GM12878 (cell line): ENCODE results near the gene ELOF1. TPM values are rescaled to one million over a fixed set of nuclear protein-coding genes. Genes with fewer than 3 reads are reported as not detected.

Experiments used
- BRCA1 ChIP-seq: IDR thresholded peaks from 2 replicates; pipeline ENCODE4 v1.6.1; 2011; ENCODE audit warnings: low read depth, low read length, improper control_type of control experiment
- CBFB ChIP-seq: IDR thresholded peaks from 2 replicates; pipeline ENCODE4 v1.6.1; 2016; ENCODE audit warnings: antibody characterized with exemption, low read depth
- E2F4 ChIP-seq: IDR thresholded peaks from 2 replicates; pipeline ENCODE4 v1.6.1; 2012; ENCODE audit warnings: low read depth, low read length, improper control_type of control experiment
- HDGF ChIP-seq: fragments of 450-650 bp; IDR thresholded peaks from 2 replicates; pipeline ENCODE4 v1.6.1; 2016; ENCODE audit warnings: antibody characterized with exemption
- IRF4 ChIP-seq: IDR thresholded peaks from 2 replicates; pipeline ENCODE4 v1.6.1; 2011; ENCODE audit warnings: low read depth, low read length
- JUNB ChIP-seq: IDR thresholded peaks from 2 replicates; pipeline ENCODE4 v1.6.1; 2016; ENCODE audit warnings: antibody characterized with exemption, mild to moderate bottlenecking
- KAT2A ChIP-seq: conservative IDR thresholded peaks from 2 replicates; pipeline ENCODE4 v1.6.1; 2011; ENCODE audit warnings: low read depth, low read length; ENCODE audit not compliant: control insufficient read depth
- MYC ChIP-seq: IDR thresholded peaks from 2 replicates; pipeline ENCODE4 v1.6.1; 2011; ENCODE audit warnings: mild to moderate bottlenecking, low read length, moderate library complexity, inconsistent platforms; ENCODE audit not compliant: insufficient read depth, insufficient replicate concordance, insufficient read length, severe bottlenecking
- NFIC ChIP-seq: IDR thresholded peaks from 2 replicates; pipeline ENCODE4 v1.6.1; 2012; ENCODE audit warnings: low read depth, mild to moderate bottlenecking, inconsistent platforms, low read length, moderate library complexity
- NFXL1 ChIP-seq: fragments of 450-650 bp; IDR thresholded peaks from 2 replicates; pipeline ENCODE4 v1.6.1; 2017; ENCODE audit warnings: antibody characterized with exemption, mild to moderate bottlenecking, borderline replicate concordance
- NFYB ChIP-seq: IDR thresholded peaks from 2 replicates; pipeline ENCODE4 v1.6.1; 2011; ENCODE audit warnings: low read depth, mild to moderate bottlenecking, low read length, improper control_type of control experiment, moderate library complexity; ENCODE audit not compliant: insufficient read depth
- NRF1 ChIP-seq: conservative IDR thresholded peaks from 2 replicates; pipeline ENCODE4 v1.6.1; 2011; ENCODE audit warnings: mild to moderate bottlenecking, low read depth, low read length, improper control_type of control experiment
- POLR2AphosphoS5 ChIP-seq: IDR thresholded peaks from 2 replicates; pipeline ENCODE4 v1.6.1; 2011; ENCODE audit warnings: mild to moderate bottlenecking, low read length, inconsistent platforms
- RFX5 ChIP-seq: IDR thresholded peaks from 2 replicates; pipeline ENCODE4 v1.6.1; 2011; ENCODE audit warnings: low read depth, low read length, improper control_type of control experiment
- SP1 ChIP-seq: IDR thresholded peaks from one replicate; pipeline ENCODE4 v1.6.1; 2011; ENCODE audit warnings: low read depth, low read length
- TCF12 ChIP-seq: IDR thresholded peaks from 2 replicates; pipeline ENCODE4 v1.6.1; 2011; ENCODE audit warnings: low read depth, mild to moderate bottlenecking, low read length
- ZNF384 ChIP-seq: IDR thresholded peaks from 2 replicates; pipeline ENCODE4 v1.6.1; 2012; ENCODE audit warnings: low read depth, mild to moderate bottlenecking, low read length, improper control_type of control experiment, borderline replicate concordance
- polyA plus RNA-seq, 11 experiments: library from polyadenylated mRNA; depleted of rRNA in 4 of 11; unstranded in 6 of 11; stranded (reverse) in 5 of 11; fragments of >200 nt; fragmentation: Nextera tagmentation in 4 of 11; fragmentation: Illumina TruSeq in 1 of 11; extraction: Ambion mirVana in 4 of 11; extraction: Trizol in 1 of 11; gene quantifications; 1 replicate in 1 of 11; 2 replicates in 10 of 11; pipeline versions ENCODE4 v1.2.1 to v1.2.3, GENCODE V29; 2011 to 2016; ENCODE audit warnings: inconsistent platforms in 2 of 11, missing spikeins in 2 of 11, low read depth in 1 of 11
- total RNA-seq, 4 experiments: library from RNA; depleted of rRNA in 3 of 4; stranded (reverse); fragments of >200 nt in 3 of 4; fragmentation: Illumina TruSeq in 1 of 4; extraction: Trizol in 1 of 4; gene quantifications; 2 replicates each; pipeline versions ENCODE4 v1.2.1 to v1.2.3, GENCODE V29; 2013 to 2021
- TF ChIP-seq, protein P1 (sequence below): fragments of 450-650 bp; IDR thresholded peaks from 2 replicates; pipeline ENCODE4 v1.6.1; 2017; ENCODE audit warnings: borderline replicate concordance
- TF ChIP-seq, protein P2 (sequence below): fragments of 450-650 bp; IDR thresholded peaks from 2 replicates; pipeline ENCODE4 v1.6.1; 2018; ENCODE audit warnings: mild to moderate bottlenecking, low read depth, moderate library complexity; ENCODE audit not compliant: partially characterized antibody
- TF ChIP-seq, protein P3 (sequence below): IDR thresholded peaks from 2 replicates; pipeline ENCODE4 v1.6.1; 2012; ENCODE audit warnings: improper control_type of control experiment, low read depth, low read length; ENCODE audit not compliant: insufficient replicate concordance

ELOF1 gene
- total and polyA plus RNA-seq, 10 of the 15 experiments (the other 5 are each of a cell fraction or from before 2014, with no cell fraction given) = 11.7 to 124 (median 92.9) TPM

- TF ChIP-seq, protein P1, sequence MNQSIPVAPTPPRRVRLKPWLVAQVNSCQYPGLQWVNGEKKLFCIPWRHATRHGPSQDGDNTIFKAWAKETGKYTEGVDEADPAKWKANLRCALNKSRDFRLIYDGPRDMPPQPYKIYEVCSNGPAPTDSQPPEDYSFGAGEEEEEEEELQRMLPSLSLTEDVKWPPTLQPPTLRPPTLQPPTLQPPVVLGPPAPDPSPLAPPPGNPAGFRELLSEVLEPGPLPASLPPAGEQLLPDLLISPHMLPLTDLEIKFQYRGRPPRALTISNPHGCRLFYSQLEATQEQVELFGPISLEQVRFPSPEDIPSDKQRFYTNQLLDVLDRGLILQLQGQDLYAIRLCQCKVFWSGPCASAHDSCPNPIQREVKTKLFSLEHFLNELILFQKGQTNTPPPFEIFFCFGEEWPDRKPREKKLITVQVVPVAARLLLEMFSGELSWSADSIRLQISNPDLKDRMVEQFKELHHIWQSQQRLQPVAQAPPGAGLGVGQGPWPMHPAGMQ = no peak
- TF ChIP-seq ZNF384 (no peak), JUNB (no peak), NFIC (no peak), BRCA1 (no peak), MYC (no peak), TCF12 (peak; percentile 85), SP1 (no peak), KAT2A (no peak), IRF4 (no peak), E2F4 (no peak), NRF1 (no peak), POLR2AphosphoS5 (no peak), RFX5 (no peak), NFXL1 (no peak), HDGF (no peak), NFYB (no peak), CBFB (no peak)
- TF ChIP-seq, protein P2, sequence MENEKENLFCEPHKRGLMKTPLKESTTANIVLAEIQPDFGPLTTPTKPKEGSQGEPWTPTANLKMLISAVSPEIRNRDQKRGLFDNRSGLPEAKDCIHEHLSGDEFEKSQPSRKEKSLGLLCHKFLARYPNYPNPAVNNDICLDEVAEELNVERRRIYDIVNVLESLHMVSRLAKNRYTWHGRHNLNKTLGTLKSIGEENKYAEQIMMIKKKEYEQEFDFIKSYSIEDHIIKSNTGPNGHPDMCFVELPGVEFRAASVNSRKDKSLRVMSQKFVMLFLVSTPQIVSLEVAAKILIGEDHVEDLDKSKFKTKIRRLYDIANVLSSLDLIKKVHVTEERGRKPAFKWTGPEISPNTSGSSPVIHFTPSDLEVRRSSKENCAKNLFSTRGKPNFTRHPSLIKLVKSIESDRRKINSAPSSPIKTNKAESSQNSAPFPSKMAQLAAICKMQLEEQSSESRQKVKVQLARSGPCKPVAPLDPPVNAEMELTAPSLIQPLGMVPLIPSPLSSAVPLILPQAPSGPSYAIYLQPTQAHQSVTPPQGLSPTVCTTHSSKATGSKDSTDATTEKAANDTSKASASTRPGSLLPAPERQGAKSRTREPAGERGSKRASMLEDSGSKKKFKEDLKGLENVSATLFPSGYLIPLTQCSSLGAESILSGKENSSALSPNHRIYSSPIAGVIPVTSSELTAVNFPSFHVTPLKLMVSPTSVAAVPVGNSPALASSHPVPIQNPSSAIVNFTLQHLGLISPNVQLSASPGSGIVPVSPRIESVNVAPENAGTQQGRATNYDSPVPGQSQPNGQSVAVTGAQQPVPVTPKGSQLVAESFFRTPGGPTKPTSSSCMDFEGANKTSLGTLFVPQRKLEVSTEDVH = no peak
- TF ChIP-seq, protein P3, sequence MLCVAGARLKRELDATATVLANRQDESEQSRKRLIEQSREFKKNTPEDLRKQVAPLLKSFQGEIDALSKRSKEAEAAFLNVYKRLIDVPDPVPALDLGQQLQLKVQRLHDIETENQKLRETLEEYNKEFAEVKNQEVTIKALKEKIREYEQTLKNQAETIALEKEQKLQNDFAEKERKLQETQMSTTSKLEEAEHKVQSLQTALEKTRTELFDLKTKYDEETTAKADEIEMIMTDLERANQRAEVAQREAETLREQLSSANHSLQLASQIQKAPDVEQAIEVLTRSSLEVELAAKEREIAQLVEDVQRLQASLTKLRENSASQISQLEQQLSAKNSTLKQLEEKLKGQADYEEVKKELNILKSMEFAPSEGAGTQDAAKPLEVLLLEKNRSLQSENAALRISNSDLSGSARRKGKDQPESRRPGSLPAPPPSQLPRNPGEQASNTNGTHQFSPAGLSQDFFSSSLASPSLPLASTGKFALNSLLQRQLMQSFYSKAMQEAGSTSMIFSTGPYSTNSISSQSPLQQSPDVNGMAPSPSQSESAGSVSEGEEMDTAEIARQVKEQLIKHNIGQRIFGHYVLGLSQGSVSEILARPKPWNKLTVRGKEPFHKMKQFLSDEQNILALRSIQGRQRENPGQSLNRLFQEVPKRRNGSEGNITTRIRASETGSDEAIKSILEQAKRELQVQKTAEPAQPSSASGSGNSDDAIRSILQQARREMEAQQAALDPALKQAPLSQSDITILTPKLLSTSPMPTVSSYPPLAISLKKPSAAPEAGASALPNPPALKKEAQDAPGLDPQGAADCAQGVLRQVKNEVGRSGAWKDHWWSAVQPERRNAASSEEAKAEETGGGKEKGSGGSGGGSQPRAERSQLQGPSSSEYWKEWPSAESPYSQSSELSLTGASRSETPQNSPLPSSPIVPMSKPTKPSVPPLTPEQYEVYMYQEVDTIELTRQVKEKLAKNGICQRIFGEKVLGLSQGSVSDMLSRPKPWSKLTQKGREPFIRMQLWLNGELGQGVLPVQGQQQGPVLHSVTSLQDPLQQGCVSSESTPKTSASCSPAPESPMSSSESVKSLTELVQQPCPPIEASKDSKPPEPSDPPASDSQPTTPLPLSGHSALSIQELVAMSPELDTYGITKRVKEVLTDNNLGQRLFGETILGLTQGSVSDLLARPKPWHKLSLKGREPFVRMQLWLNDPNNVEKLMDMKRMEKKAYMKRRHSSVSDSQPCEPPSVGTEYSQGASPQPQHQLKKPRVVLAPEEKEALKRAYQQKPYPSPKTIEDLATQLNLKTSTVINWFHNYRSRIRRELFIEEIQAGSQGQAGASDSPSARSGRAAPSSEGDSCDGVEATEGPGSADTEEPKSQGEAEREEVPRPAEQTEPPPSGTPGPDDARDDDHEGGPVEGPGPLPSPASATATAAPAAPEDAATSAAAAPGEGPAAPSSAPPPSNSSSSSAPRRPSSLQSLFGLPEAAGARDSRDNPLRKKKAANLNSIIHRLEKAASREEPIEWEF = no peak
These were observed 19.5 kb upstream of the ELOF1 start (continued) for GRCh38 chr19:11578258-11579142.
